ENCODE data around the gene FDCSP. TPM values are rescaled to one million over a fixed set of nuclear protein-coding genes. Genes with fewer than 3 reads are reported as not detected.

FDCSP gene
- total and polyA plus RNA-seq, 2 experiments from 2014 or later = not detected

DNA sequence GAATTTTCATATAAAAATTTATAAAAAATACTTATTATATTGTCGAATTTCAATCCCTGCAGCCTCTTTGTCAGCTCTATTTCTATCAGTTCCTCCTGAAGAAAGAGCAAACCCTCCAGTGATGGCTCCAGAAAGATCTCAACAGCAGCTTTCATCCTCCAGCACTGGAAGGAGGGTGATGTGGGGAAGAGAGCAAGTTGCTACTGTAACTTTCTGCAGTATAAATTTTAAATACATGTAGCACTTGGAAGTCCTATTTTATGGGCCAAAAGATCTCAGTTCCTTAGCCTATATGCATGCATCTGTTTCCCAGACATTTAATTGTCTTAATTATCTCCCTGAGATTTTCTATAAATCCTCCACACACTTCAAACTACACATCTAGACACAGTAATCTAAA lies 44.1 kb upstream of the FDCSP start (continued):
- TF ChIP-seq CREB1 (CRISPR knock-in tag; IDR thresholded peaks at IDR 0.05; ENCODE audit: low read depth) (no peak), POLR2AphosphoS5 (IDR thresholded peaks at IDR 0.05; ENCODE audit: low read depth) (no peak), JUNB (IDR thresholded peaks at IDR 0.05; ENCODE audit: unreplicated experiment) (no peak)

DNA sequence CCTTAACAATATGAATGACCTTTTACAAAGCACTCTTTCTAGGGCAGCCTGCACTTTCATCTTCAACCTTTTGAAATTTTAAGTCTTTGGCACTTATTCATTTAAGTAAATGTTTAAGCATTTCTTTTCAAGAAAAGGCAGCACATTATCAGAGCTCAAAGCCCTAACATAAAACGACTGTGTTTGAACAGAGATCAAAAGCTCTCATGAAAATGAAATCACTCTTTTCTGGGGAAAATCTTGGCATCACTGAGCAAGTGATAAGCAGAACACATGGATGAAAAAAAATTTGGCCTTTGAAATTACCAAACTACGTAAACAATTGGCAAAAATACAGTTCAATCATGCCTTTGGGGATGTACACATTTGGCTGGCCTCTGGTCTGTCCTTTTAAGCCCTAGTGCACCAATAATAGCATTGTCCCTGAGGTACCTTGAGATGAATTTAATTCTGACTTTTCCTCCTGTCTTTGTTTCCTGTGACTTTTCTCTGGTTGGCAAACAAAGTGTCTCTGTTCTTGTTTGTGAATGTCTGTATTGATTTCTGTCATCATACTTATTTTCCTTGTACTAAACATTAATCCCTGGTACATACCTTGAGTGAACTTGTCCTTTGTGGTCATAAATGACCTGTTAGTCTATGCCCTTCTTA lies 43.3 kb upstream of the FDCSP start:
- Histone ChIP-seq H3K9me2 (ENCODE audit: insufficient read depth) (no peaks in the 10 kb centered on the region), H3K36me3 (ENCODE audit: insufficient read depth) (no peaks in the 10 kb centered on the region), H4K20me1 (replicated peaks; ENCODE audit: insufficient read depth) (no peaks in the 10 kb centered on the region), H3K27ac (ENCODE audit: low read depth) (no peak overlapping the region), H3F3A (replicated peaks; ENCODE audit: low read depth) (no peaks in the 10 kb centered on the region), H3K4me3 (no peak overlapping the region), H3K4me2 (no peak overlapping the region), H3K79me2 (replicated peaks; ENCODE audit: insufficient read depth) (no peaks in the 10 kb centered on the region), H2AFZ (no peak overlapping the region; the same call in 1 of the 2 replicates), H3K4me1 (ENCODE audit: insufficient read depth) (no peaks in the 10 kb centered on the region), H3K27me3 (ENCODE audit: insufficient read depth) (no peaks in the 10 kb centered on the region)
- Mint-ChIP-seq H3K4me1 (no peaks in the 10 kb centered on the region), H3K4me3 (no peak overlapping the region), H3K36me3 (ENCODE audit: low read depth) (no peaks in the 10 kb centered on the region), H3K9me3 (no peaks in the 10 kb centered on the region; the same call in 2 of the 3 replicates), H3K27me3 (ENCODE audit: insufficient read depth, low read depth, poor library complexity) (no peaks in the 10 kb centered on the region), H3K27ac (no peak overlapping the region)
- DNase-seq (ENCODE audit: low spot score) (no peak), ATAC-seq (no peak)
- TF ChIP-seq EZH2phosphoT487 (IDR thresholded peaks at IDR 0.05; ENCODE audit: unreplicated experiment) (no peak), ZNF114 (CRISPR knock-in tag; IDR thresholded peaks at IDR 0.05) (no peak), REST (IDR thresholded peaks at IDR 0.05; ENCODE audit: unreplicated experiment) (no peak), JUNB (IDR thresholded peaks at IDR 0.05; ENCODE audit: unreplicated experiment) (no peak), ZNF331 (CRISPR knock-in tag; IDR thresholded peaks at IDR 0.05; ENCODE audit: low read depth) (no peak), POLR2AphosphoS5 (IDR thresholded peaks at IDR 0.05; ENCODE audit: low read depth) (no peak), ZNF462 (CRISPR knock-in tag; IDR thresholded peaks at IDR 0.05) (no peak), NANOG (IDR thresholded peaks at IDR 0.05; ENCODE audit: borderline replicate concordance) (no peak)
